Erythroblast (primary cell): ENCODE data around the gene MBNL2.

Source experiments
- GATA1 ChIP-seq: IDR thresholded peaks from 2 replicates; pipeline ENCODE4 v1.6.1; 2011; ENCODE audit warnings: low read depth, mild to moderate bottlenecking, control low read depth, low read length, moderate library complexity
- POLR2A ChIP-seq: IDR thresholded peaks from 2 replicates; pipeline ENCODE4 v1.6.1; 2011; ENCODE audit warnings: mild to moderate bottlenecking, low read length

DNA sequence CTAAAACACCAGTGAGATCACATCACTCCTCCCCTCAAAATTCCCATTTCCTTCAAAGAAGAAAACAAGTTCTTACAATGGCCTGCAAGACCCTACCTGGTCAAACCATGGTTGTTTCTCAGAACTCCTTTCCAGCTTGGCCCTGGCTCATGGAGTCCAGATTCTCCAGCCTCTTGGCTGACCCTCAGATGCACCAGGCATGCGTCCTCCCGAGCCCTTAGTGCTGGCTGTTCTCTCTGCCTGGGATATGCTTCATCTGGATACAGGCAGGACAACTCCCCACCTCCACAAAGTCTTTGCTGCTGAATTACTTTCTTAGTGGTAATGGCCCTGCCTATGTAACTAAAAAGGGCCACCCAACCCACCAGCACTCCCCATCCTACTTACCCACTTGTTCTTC, 94.3 kb downstream of the MBNL2 start:
- no peak for TF ChIP-seq POLR2A
- no peak for TF ChIP-seq GATA1
